ENCODE data around the gene SLC38A4.
"Not testable (repeated sequence)": the region's sequence is repeated elsewhere in the genome, so short reads cannot be mapped to it uniquely, and the experiment has no call there.

SLC38A4 gene, protein sequence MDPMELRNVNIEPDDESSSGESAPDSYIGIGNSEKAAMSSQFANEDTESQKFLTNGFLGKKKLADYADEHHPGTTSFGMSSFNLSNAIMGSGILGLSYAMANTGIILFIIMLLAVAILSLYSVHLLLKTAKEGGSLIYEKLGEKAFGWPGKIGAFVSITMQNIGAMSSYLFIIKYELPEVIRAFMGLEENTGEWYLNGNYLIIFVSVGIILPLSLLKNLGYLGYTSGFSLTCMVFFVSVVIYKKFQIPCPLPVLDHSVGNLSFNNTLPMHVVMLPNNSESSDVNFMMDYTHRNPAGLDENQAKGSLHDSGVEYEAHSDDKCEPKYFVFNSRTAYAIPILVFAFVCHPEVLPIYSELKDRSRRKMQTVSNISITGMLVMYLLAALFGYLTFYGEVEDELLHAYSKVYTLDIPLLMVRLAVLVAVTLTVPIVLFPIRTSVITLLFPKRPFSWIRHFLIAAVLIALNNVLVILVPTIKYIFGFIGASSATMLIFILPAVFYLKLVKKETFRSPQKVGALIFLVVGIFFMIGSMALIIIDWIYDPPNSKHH

DNA sequence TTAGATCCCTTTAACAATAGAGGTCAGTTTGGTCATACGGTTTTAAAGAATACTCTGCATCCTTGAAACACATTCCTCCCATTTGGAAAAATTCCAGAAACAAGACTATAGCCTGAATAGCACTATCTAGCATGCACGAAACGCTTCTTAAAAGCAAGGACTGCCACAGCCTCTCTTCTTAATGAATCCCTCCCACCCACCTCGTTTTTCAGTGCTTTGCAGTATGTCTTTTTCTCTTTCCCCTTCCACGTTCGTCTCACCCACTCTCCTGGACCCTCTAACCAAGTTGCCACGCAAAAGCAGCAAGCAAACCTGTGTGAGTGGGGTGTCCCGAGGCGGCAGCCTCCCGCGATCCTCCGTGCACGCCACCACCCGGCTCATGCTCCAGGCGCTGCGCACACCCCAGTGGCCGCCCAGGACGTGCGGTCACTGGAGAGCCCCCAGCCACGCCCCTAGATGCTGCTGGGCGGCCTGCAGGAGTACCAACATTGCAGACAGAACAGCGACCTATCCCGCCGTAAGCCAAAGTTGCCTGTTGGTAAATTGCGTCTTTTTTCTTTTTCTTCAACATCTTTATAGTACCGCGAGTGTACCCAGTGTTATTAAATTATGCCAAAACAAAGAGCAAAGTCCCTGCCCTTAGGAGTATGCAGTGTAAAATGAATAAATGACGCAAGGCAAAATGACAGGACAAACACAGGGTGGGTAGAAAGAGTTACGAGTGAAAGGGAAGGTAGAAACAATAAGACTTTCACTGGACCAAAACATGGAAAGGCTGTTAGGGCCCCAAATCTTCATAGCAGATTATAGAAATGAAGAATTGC, at the start of gene SLC38A4:
Gene SLC38A4 (minus strand): TSS at position 407 of the 824 bp plus-strand sequence. CDS start 32,926 bp downstream, outside the sequence.
- peak; percentile 9 for DNase-seq (ENCODE audit: low read depth)

GRCh38 chr12:46875095-46875494, 49.3 kb upstream of the SLC38A4 start:
- no peak for DNase-seq (ENCODE audit: low read depth)

- DNase-seq (ENCODE audit: low read depth), result peak; percentile 70
Observed at GRCh38 chr12:46874642-46875041, 48.8 kb upstream of the SLC38A4 start.

DNA sequence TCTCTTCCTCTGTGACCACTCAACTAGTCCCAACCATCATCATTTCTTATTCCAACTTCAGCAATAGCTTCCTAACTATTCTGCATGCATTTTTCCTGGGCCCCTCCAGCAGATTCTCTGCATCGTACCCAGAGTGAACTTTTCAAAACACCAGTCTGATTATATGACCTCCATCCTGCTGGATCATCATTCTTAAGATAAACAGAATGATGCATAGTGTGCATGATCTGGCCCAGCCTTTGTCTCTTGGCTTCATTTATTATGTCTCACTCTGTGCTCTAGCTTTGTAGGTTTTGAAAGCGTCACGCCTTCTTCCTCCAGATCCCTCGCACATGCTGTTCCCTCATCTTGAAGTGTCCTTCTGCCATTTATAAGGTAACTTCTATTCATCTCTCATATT, 46.3 kb upstream of the SLC38A4 start:
- DNase-seq (ENCODE audit: low read depth), result no peak

GRCh38 chr12:46865311-46865710, 39.5 kb upstream of the SLC38A4 start:
- DNase-seq (ENCODE audit: low read depth), result no peak

DNA sequence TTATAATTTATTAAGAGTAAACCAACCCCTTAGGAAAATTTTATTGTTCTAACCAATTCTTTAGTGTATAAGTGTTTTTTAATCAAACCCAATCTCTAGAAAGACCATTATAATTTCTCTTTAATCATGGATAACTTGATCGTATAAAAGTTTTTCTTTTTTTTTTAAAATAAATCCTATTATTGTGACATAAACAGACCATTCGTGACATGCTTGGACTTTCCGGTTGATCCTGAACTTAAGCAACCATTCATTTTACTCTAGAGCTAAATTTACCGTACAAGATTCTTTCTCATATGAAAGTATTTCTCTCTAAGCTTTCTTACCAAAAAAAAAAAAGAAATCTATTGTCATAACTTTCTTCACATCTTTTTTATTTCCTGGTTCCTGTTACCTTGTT, 32.6 kb upstream of the SLC38A4 start:
- no peak for DNase-seq (ENCODE audit: low read depth)

DNA sequence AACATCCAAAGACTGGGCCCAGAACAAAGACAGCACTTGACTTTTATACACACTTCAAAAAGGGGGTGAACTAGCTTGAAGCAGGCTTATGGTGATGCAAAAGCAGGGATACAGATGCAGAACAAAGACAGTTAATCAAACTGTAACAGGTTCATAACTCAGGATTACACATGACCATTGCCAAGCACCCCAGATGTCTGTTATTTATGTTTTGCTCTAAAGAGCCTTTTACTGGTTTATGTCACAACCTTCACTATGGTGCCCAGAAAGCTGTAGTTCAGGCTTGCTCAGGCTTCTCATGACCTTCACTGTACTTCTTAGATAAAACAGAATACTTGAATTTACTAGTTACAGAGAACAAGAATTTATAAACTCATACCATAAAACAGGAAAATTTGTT, 31.7 kb upstream of the SLC38A4 start:
- no peak for DNase-seq (ENCODE audit: low read depth)

GRCh38 chr12:46855760-46856159, 30.0 kb upstream of the SLC38A4 start:
- no peak for DNase-seq (ENCODE audit: low read depth)

- DNase-seq (ENCODE audit: low read depth), result not testable (repeated sequence)
Observed at GRCh38 chr12:46854188-46854587, 28.4 kb upstream of the SLC38A4 start.

GRCh38 chr12:46848792-46849191, 23.0 kb upstream of the SLC38A4 start:
- DNase-seq (ENCODE audit: low read depth), result not testable (repeated sequence)

DNA sequence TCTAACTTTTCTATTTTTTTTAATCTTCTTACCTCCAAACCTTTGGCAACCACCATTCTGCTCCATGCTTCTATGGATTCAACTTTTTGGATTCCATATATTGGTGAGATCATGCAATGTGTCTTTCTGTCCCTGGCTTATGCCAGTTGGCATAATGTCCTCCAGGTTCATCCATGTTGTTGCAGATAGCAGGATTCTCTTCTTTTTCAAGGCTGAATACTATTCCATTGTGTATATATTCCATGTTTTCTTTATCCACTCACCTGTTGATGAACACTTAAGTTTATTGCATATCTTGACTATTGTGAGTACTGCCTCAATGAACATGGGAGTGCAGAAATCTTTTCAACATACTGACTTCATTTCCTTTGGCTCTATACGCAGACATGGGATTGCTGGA, 21.2 kb upstream of the SLC38A4 start:
- no peak for DNase-seq (ENCODE audit: low read depth)

DNA sequence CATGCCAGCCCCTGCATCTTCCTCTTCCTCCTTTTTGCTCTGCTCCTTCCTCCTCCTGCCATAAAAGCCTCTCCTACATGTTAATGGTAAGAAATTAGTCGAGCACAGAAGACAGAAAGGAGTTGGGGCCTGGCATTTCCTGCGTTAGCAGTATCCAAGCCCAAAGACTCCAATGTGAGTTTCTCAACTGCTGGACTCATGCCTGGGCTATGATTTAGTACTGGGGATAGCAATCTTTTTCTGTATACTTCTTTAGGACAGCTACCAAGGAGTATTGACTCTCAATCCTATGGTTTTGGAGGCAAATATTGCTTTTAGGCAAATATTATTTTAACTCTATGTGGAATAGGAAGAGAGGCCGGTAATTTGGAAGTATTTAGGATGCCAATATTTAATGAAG, 18.0 kb upstream of the SLC38A4 start:
- peak; percentile 50 for DNase-seq (ENCODE audit: low read depth)

DNA sequence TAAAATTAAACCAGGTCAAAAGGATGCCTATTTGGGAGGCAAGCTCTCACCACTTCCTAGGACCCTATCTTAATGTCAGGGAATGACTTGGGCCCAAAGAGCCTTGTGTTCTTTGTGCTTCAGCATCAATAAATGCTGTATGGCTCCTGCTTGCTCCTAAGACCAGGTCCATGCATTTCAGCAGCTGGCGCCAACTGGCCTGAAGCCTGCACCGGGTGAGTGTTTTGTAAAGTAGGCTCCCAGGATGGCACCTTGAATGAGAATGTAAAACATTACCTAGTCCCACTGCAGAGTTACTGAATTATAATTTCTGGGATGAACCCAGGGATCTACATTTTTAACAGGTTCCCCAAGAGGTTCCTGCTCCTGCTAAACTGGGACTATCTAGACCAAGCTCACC, 16.1 kb upstream of the SLC38A4 start:
- no peak for DNase-seq (ENCODE audit: low read depth)

- DNase-seq (ENCODE audit: low read depth), result no peak
Observed at GRCh38 chr12:46839964-46840363, 14.2 kb upstream of the SLC38A4 start.

- DNase-seq (ENCODE audit: low read depth), result no peak
Observed at GRCh38 chr12:46839232-46839631, 13.4 kb upstream of the SLC38A4 start.

DNA sequence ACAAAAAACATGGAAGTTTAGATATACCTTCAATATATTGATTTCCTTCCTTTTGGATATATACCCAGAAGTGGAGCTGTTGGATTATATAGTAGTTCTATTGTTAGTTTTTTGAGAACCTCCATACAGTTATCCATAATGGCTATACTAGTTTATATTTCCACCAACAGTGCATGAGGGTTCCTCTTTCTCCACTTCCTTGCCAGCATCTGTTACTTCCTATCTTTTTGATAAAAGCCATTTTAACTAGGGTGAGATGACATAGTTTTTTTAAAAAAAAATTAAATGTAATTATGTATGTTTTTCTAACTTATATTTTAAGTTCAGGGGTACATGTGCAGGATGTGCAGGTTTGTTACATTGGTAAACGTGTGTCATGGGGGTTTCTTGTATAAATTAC, 10.0 kb upstream of the SLC38A4 start:
- DNase-seq (ENCODE audit: low read depth), result no peak

DNA sequence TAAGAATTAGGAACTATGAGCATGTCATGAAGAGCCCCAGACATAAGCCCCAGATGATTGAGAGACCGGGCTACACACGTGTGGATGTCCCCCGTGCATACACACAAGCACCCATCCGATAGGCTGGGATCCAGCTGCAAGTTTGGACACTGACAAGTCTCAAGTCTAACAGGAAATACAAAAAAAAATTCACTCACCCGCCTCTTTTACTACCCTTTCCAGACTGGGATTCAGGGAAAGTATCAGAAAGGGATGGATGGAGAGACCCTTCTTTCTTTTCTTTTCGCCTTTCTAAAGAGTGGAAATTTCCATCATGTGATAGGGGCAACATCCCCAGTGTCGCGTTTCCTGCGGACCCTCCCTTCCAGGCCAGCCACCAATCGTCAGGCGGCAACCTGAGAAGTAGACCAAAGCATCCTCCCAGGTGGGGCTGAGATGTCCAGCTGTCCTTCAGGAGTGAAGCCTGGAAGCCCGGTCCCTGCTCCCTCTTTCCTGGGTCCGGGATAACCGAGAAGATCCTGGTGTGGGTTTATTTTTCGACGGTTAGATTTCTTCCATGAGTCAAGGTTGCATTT, 6.4 kb upstream of the SLC38A4 start:
- no peak for DNase-seq (ENCODE audit: low read depth)

- DNase-seq (ENCODE audit: low read depth), result no peak
Observed at GRCh38 chr12:46831335-46832129, 5.7 kb upstream of the SLC38A4 start.

GRCh38 chr12:46830731-46831334, 5.0 kb upstream of the SLC38A4 start:
- no peak for DNase-seq (ENCODE audit: low read depth)

GRCh38 chr12:46824709-46825108, 1.1 kb downstream of the SLC38A4 start:
- DNase-seq (ENCODE audit: low read depth), result no peak

- DNase-seq (ENCODE audit: low read depth), result no peak
Observed at GRCh38 chr12:46818642-46819041, 7.2 kb downstream of the SLC38A4 start.

All from GM04503 (cell line).